ENCODE results near the gene DCUN1D4.

Gene DCUN1D4

GRCh38 chr4:51842554-51843308 is at the start of gene DCUN1D4:
DCUN1D4 (plus strand) TSS chr4:51843153; CDS start chr4:51843243, 90 bp downstream.
- peak; percentile 100 for DNase-seq

- no peak for DNase-seq
These were observed 22.3 kb upstream of the DCUN1D4 start for GRCh38 chr4:51820443-51821234.

- no peak for DNase-seq
These were observed 17.6 kb upstream of the DCUN1D4 start for GRCh38 chr4:51825341-51825740.

- DNase-seq, result no peak
These were observed 12.7 kb upstream of the DCUN1D4 start for GRCh38 chr4:51830156-51830720.

- peak; percentile 63 for DNase-seq
These were observed 11.8 kb upstream of the DCUN1D4 start for GRCh38 chr4:51831133-51831532.

DNA sequence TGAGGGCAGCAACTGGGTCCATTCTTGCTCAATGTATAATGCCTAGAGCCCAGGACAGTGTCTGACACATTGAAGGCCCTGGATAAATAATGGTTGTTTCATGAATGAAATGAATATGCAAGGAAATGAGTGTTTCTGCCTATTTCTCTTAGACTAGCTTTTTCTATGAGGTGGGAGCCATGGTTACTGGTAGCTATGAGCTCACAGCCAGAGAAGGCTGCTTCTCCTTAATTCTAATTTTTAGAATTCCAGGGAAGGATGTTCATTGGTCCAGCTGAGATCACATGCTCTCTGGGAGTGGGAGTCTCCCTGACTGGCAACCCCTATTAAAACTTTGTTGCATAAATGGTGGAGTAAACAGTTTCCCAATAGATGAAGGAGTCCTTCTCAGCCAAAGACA is 9.7 kb upstream of the DCUN1D4 start:
- DNase-seq, result no peak

GRCh38 chr4:51835079-51835478 is 7.9 kb upstream of the DCUN1D4 start:
- no peak for DNase-seq

GRCh38 chr4:51835855-51836254 is 7.1 kb upstream of the DCUN1D4 start:
- DNase-seq, result no peak

DNA sequence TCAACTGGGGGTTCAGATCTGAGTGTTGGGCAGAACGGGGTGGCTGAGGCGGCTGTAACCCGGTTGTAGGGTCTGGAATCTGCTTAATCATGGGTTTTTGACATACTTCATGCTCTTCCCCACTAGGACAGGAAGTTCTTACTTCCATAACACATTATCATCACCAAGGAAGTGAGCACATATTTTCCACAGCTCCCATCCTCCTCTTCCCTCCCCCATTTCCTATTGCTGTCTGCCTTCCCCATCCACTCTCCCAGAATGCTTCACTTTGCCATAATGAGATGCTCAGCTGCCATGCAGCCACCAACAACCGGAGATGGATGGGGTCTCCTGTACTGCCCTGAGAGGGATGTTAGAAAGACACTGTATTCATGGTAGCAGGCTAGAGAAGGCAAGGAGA is 6.4 kb upstream of the DCUN1D4 start:
- no peak for DNase-seq

DNA sequence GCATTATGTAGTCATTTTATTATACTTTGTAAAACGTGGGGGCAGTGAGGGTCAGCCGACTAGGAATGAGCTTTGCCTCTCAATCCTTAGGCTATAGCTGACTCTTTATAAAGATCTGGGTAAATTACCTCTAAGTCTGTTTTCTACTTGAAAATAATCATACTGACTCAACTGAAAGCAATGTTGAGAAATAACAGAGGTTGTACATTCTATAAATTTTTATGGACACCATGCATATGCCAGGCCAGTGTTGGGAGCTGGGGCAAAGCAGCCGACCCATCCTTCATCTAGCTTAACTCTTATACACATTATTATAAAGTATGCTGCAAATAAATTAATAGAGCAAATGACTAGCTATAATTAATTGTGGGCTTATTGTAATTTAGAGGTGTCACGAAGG is 2.2 kb upstream of the DCUN1D4 start:
- DNase-seq, result no peak

DNA sequence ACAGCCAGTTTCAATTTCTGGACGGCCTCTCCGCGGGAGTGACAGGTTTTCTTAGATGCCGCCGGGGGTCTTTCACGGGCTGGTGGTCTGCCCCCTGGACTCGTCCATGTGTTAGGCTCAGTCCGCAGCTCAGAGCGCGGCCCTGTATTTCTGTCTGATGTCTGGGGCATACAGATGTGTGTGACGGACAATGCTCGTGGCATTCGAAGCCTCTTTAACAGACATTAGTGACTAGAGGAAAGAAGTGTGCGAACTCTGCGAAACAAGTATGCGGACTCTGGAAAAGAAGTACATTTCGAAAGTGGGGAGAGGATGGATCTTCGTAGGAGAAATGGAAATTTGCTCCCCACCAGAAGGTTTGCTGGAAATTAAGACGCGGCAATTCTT is 793 bp upstream of the DCUN1D4 start:
- peak; percentile 3 for DNase-seq

- no peak for DNase-seq
These were observed 578 bp downstream of the DCUN1D4 start for GRCh38 chr4:51843309-51844152.

DNA sequence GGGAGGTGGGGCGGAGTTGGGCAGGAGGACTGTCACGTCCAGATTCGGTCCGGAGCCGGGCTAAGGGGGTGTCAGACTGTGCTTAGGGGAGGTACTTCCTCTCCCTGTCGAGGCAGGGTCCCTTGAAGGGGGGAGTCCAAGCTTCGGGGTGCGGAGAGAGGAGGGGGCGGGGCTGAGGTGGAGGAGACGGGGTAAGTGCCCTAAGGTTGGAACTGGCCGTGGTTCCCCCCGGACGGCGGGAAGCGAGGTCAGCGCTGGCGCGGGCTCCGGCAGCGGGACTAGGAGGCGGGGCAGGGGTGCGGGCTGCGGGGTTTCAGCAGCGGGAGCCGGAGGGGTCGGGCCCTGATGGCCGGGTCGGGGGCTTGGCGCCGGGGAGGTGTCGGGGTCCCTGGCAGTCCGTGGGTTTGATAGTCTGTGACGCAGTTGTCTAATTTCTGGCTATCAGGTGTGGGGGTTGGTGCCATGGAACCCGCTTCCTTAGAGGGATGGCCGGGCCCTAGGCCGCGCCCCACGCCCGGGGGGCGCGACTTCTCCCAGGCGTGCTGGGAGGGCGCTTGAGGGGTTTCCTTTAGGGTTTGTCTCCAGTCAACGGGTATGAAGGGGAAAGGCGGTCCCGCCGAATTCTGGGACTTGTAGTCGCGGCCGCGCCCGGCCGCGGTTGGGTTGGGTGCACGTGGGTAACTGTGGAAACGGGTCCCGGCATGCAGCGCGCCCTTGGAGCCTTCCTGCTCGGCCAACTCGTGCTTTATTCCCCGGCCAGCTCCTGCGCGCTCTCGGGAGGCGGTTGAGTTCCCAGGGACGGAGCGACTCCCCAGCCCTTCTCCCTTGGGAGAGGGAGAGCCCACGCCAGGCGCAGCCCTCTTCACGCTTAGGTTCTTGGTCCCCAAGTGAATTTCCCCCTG is 1.5 kb downstream of the DCUN1D4 start:
- DNase-seq, result peak; percentile 93

DNA sequence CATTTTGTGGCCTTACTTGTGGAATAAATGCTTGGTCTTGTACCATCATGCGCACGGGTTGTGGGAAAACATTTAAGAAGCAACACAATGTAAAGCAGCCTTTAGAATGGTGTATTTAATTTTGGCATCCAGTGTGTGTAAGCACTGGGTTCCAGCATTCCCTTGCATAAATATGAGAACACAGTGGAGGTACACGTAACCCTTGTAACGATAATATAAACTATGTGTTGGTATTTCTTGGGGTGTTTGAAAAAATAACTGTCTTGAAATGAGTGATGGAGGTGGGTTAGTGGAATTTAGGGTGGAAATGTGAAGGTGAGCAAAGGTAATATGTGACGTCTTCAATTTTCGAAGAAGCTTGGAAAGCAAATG is 2.1 kb downstream of the DCUN1D4 start:
- DNase-seq, result no peak

GRCh38 chr4:51845711-51846110 is 2.8 kb downstream of the DCUN1D4 start:
- no peak for DNase-seq

- DNase-seq, result no peak
These were observed 6.5 kb downstream of the DCUN1D4 start for GRCh38 chr4:51849430-51849829.

DNA sequence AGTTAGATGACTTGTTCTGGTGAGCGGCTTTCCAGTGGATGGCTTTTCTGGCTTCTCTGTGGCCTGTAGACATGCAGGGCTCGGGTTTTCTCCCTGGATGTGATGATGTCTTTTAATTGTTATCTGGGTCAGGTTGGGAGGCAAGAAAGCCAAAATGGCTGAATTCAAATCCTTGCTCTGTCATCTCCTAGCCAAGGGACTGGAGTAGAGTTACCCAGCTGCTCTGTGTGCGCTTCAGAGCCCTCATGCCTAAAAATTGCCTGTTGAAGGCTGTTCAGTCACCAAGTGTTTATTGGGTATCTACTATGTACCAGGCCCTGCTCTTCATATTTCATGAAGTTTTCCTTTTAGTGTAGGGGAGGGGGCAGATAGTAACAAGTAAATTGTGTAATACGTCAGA is 7.3 kb downstream of the DCUN1D4 start:
- DNase-seq, result no peak

DNA sequence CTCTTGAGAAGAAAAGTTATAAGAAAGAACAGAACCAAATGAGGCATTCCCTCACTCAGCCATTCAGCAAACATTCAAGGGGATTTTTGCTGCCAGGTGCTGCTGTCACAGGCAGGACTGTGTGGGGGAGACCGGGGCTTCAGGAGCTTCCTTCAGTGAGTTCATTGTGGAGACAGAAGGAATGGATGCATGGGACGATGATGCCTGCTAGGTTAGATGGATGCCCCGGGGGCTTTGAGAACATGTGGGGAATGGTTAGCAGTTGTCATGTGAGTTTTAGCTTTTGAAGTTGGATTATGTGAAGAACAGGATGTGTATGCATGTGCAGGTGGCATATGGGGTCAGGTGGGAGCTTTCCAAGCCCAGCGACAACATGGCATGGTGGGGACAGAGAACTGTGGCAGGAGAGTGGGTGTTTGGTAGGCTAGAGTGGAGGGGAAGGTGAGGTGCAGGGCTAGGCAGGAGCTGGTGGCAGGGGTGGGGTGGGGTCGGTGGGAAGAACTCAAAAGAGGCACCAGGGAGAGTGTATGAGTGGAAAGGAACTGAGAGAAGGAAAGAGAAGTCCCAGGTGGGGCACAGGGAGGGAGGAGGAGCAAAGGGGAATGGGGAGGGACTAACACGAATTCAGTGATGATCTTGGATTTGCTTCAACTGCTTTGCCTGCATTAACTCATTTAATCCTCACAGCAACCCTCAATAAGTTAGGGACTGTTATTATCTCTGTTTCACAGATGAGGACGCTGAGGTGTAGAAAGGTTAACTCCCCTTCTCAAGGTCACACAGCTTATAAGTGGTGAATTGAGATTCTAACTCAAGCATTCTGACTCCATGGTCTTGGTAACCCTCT is 8.4 kb downstream of the DCUN1D4 start:
- no peak for DNase-seq

GRCh38 chr4:51851937-51852290 is 9.0 kb downstream of the DCUN1D4 start:
- no peak for DNase-seq

DNA sequence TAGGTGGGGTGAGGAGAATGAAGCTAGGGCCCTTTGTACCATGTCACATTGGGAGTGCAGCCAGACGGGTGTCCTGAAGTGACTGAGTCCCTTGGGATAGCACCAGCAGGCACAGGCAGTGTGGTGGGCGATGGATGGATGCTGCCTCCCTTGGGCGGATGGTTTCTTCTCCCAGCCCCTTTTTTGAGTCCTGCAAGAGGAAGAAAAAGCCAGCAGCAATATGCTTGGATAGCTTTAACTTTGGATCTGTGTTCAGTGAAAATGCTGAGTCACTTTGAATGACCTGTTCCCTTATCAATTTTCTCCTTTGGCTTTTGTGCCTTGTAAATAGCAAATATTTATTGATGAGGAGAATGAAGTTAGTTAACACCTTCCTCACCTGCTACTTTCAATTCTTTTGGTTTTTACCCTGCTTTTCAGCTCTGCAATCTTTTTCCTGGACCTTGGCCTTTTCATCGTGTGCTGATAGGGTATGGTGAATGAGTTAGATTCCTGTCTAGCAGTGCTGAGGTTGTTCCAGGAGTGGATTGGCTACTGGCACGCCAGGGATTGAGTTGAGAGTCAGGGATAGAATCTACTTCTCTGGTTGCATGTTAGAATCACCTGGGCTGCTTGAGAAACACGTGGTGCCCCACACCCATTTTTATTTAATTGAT is 10.2 kb downstream of the DCUN1D4 start:
- no peak for DNase-seq

DNA sequence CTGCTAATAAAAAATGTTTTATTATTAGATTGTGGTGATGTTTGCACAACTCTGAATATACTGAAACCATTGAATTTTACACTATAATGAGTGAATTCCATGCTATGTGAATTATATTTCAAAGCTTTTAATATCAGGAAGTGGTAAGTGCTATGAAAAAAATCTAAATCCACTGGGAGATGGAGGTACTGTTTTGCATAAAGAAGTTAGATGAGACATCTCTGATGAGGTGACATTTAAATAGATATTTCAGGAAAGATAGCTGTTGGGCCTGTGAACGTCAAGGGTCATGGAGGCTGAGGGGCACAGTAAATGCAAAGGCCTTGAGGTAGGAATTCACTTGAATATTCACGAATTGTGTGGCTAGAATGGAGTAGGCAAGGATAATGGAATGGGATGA is 12.3 kb downstream of the DCUN1D4 start:
- no peak for DNase-seq

Measured in activated CD4-positive, alpha-beta T cell treated with anti-CD3 and anti-CD28 coated beads, Interleukin-2, Interleukin-6, amounts not matched to agents 100 ng/mL and 50 ng/mL, durations not matched to agents 16 hours and 8 hours (primary cell).